DMS153 treated with DMSO at 0.1 percent for 48 hours (cell line): Measurements from ENCODE around the gene RNF2.
A peak's percentile ranks its signal among the peaks of the same experiment; 100 is the strongest.
"Not testable (repeated sequence)": the region's sequence is repeated elsewhere in the genome, so short reads cannot be mapped to it uniquely, and the experiment has no call there.

Source experiments
- DNase-seq: peaks from one replicate; lab custom pipeline; 2025; ENCODE audit not compliant: unreplicated experiment; lab: John Stamatoyannopoulos, UW

RNF2 gene

DNA sequence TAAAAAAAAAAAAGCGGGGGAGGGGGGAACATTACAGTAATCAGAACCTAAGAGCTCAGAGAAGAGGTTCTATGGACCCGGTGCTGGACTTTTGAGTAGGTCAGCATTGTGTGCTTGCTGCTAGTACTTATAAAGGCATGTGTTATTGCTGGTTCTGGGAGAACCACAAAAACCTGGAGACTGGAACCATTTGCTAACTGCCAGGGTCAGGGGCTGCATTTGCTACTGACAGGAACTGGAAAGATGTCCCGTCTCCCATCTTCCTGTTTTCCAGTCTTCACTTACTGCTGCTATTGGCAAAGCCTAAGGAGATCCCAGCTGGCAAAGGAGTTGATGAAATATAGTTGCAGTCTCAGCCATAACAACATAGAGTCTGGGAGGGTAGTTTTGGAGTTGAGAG, 4.3 kb downstream of the RNF2 start:
- DNase-seq, result no peak

DNA sequence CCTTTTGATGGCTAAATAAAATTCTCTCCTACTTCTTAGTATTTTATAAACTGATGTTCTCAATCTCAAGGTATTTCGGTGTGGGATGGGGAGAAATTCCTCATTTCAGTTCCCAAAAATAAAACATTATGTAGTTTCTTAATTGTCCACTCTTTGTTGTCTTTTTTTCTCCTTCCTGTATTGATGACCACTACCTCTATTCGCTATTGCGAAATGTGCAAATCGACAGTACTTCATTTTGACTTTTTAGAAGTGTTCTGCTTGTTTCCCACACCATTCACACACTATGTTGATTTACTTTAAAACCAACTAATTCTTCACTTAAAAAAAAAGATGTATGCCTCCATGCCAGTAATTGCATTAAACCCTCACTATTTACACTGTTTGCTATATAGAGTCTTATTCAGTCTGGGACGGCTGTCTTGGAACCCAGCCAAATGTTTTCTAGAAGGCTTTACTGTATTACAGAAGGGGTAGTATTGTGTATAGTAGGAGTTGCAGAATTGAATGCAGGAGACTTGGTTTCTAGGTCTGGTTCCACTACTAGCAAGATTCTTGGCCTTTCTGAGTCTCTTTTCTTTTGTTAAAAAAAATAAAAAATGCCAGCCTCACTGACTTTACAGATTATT, 5.6 kb downstream of the RNF2 start:
- peak; percentile 24 for DNase-seq

DNA sequence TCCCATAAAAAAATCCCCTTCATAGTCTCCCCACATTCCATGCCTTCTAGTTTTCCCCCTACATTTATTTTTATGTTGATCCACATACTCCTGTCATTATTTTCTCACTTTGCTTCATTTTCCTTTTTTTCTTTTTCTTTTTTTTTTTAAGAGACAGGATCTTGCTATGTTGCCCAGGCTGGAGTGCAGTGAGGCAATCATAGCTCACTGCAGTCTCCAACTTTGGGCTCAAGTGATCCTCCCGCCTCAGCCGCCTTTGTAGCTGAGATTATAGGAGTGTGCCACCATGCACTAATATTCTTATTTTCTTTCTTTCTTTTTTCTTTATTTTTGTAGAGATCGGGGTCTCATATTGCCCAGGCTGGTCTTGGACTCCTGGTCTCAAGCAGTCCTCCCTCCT, 7.8 kb downstream of the RNF2 start:
- DNase-seq, result no peak

DNA sequence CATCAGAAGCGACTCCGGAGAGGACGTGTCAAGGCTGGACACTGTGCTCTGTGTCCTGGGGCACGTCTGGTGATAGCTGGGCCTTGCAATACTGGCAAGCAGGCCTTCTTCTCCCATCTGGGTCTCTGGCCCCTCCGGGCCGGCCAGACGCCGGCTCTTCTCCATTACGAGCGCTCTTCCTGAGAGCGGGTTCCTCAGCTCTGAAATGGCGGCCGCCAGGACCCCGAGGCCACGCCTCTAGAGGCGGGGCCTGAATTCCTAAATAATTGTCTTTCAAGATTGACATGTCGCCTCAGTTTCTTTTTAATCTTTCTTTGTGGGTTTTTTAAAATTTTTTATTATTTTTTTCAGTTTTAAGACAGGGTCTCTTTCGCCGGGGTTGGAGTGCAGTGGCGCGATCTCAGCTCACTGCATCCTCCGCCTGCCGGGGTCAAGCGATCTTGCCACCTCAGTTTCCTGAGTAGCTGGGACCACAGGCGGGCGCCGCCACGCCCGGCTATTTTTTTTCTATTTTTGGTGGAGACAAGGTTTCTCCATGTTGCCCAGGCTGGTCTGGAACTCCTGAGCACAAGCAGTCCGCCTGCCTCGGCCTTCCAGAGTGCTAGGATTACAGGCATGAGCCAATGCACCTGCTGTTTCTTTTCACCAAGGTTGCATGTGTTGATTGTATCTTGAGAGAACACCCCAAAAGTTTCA, 9.2 kb downstream of the RNF2 start:
- DNase-seq, result no peak

DNA sequence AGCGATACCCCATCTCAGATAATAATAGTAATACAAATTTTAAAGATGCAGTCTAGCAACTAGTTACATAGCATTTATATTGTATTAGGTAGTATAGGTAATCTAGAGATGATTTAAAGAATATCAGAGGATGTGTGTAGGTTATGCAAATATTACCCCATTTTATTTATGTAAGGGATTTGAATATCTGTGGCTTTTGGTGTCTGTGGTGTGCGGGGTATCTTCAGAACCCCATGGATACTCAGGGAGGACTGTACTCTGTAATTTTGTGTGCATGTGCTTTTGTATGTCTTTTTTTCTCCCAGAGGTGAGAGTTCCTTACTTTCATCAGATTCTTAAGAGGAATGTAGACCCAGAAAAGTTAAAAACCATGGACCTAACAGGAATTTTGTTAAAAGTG, 12.8 kb downstream of the RNF2 start:
- DNase-seq, result no peak

DNA sequence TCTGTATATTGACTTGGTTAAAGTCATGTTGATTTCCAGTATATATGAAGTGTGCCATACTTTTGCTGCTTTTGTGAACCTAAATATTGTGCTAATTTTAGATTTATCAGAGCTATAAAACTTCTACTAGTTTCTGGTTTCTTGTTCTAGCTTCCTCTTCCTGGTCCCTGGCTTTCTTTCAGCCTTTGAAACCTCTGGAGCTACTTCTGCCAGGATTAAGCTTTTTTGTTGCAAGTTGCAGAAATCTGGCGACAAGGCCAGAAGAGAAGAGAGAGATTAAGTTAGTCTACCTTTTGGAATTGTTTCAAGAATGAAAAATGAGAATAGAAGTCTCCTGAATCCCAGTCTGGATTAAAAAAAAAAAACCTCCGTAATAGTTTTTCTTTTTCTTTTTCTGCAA, 13.5 kb downstream of the RNF2 start:
- no peak for DNase-seq

DNA sequence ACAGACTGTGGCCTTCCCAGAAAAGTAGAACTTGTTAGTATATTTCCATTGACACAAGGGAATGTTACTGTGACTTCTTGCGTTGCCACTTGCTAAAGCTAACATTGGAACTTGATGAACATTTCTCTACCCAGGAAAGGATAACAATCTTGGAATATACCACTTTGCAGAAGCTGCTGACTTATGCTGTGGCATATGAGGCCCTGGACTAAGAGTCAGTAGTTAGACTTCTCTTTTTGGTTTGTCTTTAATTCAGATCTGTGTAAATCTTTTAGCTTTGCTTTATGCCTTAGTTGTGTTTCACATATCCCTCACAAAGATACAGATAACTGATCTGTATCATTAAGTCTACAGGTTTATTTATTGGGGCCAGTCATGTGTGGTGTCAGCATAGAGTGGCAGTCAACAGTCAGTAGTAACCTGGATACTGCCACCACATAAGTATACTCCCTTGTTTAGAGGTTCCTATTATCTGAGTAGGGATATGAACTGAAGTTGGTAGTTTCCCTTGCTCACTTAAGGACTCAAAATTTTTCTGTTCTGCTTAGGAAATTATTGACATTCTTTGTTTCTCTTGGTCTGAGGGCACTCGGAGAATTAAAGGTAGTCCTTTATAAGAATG, 14.7 kb downstream of the RNF2 start:
- no peak for DNase-seq

DNA sequence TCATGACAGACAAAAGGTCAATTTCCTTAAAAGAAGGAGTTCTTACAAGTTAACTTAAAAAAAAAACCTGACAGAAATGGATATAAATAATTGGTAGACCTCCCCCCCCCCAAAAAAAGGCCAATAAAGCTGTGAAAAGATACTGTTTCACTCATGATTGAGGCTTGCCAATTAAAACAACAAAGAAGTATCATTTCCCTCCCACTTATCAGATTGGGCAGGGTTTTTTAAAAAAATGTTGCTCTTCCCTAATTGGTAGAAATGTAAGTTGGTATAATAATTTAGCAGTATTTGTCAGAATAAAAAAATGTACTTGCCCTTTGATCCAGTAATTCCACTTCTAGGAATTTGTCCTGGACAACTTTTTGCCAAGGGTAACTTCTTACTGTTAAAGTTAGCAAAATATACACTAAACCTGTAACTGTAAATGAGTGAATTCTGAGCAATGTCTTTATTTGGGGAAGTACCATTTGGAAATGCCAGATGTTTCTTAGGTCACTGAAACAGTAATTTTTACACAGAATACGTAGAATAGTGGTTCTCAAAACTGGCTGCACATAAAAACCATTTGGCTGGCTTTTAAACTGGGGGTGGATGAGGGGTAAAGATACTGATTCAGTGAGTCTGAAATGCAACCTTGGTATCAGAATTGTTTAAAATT, 17.5 kb downstream of the RNF2 start:
- no peak for DNase-seq

DNA sequence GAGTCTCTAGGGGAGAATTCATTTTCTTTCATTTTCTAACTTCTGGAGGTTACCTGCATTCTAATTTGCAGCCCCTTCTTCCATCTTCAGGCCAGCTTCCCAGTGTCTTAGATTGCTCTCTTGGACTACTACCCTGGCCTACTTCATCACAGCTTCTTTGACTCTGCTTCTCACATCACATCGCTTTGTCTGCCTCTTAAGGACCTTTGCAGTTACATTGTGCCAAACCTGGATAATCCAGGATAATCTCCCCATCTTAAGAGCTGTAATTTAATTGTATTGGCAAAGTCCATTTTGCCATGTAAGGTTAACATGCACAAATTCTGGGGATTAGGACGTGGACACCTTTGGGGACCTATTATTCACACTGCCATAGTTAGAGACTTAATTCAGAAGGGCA, 18.4 kb downstream of the RNF2 start:
- DNase-seq, result no peak

DNA sequence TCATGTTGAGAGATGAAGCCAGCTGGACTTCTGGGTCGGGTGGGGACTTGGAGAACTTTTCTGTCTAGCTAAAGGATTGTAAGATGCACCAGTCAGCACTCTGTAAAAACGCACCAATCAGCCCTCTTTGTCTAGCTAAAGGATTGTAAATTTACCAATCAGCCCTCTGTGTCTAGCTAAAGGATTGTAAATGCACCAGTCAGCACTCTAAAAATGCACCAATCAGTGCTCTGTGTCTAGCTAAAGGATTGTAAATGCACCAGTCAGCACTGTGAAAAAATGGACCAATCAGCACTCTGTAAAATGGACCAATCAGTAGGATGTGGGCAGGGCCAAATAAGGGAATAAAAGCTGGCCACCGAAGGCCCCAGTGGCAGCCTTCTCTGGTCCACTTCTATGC, 19.6 kb downstream of the RNF2 start:
- not testable (repeated sequence) for DNase-seq

DNA sequence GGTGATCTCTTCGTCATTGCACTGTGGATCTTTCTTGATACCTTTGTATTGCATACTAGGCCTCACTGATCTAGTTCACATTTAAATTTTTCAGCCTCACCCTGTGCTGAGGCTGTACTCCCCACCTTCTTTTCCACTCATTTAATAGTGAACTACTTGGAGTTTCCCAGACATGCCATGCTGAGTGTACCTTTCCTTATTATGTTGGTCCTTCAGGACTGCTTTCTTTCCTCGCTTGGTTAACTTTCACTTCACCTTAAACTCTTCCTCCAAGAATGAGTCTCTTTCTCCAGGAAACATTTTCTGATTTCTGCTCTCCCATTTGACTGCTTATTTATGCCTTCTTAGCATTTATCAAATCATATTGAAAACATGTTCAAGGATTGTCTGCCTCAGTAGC, 20.8 kb downstream of the RNF2 start:
- no peak for DNase-seq

DNA sequence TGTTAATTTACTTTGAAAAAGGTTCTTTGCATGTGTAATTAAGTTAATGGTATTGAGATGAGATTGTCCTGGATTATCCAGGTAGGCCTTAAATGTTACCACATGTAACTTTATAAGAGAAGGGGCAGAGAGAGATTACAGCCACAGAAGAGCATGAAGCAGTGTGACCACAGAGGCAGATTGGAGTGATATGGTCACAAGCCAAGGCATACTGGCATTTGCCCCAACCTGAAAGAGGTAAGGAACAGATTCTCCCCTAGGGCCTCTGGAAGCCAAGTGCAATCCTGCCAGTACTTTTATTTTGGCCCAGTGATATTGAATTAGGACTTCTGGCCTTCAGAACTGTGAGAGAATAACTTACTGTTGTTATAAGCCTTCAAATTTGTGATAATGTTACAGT, 23.0 kb downstream of the RNF2 start:
- DNase-seq, result no peak

DNA sequence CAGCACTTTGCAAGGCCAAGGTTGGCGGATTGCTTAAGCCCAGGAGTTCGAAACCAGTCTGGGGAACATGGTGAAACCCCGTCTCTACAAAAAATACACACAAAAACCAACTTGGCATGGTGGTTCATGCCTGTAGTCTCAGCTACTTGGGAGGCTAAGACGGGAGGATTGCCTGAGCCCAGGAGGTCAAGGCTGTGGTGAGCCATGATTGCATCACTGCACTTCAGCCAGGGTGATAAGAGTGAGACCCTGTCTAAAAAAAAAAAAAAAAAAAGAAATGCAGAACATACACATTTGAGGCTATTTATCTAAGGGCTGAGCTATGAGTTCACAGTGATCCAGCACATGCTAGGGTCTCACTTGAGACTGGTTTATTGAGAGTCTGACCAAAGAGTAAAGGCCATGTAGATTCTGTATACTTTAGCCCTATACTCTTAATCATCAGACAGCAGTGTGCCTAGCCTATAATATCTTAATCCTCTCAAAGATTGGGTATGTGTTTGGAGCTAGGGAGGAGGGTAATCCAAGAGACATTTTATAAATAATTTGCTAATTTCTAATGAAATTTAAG, 23.9 kb downstream of the RNF2 start:
- no peak for DNase-seq

DNA sequence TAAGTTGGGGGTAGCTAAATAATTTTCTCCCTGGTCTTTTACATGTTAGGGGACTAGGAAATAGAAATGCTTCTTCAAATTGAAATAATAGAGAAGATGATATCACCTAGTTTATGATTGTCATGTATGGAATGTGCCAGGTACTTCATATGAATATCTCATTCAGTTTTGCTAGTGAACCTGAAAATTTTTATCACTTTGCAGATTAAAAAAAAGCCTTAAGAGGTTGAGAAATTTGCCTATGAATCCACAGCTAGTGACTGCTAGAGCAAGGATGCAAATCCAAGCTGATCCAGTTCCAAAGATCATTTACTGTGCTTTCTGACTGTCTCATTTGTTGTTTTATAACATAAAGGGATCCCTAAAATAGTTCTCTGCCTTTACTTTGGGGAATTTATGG, 24.7 kb downstream of the RNF2 start:
- DNase-seq, result no peak

DNA sequence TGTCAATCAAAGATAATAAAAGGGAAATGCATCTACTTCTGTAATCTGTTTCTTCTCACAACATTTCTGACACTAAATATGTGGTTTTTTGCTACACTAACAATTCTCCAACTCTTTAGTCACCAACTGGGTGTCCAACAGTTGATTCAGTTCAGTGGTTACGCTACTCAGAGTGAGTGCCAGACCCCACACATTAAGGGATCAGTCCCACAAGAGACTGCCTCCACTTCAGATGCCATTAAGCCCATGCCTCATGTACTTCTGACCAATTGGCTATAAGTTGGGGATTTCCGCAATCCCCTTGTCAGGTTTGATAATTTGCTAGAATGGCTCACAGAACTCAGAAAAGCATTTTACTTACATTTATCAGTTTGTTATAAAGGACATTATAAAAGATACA, 28.4 kb downstream of the RNF2 start:
- no peak for DNase-seq

DNA sequence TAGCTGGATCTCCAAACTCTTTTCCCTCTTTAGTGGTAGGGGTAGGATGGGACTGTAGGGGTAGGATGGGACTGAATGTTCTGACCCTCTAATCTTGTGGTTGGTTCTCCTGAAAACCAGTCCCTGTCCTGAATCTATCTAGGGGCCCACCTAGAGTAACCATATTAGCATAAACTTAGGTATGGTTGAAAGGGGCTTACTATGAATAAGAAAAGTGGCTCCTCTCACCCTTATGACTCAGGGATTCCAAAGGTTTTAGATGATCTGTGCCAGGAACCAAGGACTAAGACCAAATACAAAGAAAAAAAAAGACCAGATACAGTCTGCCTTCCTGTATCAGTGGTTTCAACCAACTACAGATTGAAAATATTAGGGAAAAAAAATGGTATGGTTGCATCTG, 28.9 kb downstream of the RNF2 start:
- no peak for DNase-seq

DNA sequence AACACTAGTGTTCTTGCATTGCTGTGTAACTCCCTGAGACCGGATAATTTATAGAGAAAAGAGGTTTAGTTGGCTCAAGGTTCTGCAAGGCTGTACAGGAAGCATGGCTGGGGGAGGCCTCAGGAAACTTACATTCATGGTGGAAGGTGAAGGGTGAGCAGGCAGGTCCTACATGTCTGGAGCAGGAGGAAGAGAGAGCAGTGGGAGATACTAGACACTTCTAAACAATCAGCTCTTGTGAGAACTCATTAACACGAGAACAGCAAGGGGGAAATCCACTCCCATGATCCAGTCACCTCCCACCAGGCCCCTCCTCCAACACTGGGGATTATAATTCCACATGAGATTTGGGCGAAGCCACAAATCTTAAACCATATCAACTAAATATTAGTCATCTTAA, 30.1 kb downstream of the RNF2 start:
- no peak for DNase-seq

DNA sequence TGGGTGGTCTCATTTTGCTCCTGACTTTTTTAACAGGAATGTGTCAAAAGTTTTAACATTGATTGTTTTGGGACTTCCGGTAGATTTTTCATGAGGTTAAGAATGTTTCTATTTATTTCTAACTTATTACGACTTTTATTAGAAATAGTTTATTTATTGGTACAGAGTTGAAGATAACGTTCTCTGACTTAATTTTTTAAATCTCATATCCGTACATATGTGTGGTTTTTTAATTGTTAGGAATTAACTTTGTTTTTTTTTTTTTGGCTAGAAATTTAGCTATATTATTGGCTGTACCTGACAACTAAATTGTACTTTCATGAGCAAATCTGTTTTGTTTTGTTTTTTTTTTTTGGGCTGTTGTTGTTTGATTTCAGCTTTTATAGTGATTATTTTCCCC, 32.0 kb downstream of the RNF2 start:
- DNase-seq, result no peak

DNA sequence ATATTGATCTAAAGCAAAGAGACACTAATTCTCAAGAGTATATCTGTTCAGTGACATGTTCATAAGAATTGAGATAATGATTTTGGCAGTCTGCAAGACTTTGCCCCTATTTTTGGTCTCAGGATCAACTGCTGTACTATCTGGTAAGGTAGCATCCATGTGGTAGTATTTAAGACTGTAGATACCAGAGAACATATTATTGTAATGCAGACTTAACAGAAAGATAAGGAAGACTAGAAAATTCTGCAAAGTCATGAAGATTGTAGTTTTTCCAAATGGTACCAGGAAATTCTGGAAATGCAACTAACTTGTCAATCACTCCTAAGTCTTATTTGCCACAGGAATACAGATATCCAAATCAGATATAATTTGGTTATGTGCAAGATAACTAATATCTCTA, 35.1 kb downstream of the RNF2 start:
- no peak for DNase-seq

DNA sequence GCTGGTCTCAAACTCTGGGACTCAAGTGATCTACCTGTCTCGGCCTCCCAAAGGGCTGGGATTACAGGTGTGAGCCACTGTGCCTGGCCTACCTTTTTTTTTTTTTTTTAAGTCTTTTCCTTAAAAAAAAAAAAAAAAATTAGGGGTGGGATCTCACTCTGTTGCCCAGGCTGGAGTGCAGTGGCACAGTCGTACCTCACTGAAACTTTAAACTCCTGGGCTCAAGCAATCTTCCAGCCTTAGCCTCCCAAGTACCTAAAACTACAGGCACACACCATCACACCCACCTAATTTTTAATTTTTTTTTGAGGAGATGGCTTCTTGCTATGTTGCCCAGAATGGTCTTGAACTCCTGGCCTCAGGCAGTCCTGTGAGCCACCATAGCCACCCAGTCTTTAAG, 38.5 kb downstream of the RNF2 start:
- no peak for DNase-seq

DNA sequence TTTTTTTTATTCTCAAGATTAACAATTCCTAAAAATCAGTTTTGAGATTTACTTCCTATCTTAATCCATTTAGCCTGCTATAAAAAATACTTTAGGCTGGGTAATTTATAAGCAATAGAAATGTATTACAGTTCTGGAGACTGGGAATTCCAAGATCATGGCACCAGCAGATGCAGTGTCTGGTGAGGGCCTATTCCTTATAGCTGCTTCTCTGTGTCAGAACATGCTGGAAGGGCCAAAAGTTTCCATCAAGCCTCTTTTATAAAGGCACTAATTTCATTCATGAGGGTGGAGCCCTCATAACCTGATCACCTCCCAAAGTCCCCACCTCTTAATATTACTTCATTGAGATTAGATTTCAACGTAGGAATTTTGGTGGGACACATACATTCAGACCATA, 41.7 kb downstream of the RNF2 start:
- no peak for DNase-seq

DNA sequence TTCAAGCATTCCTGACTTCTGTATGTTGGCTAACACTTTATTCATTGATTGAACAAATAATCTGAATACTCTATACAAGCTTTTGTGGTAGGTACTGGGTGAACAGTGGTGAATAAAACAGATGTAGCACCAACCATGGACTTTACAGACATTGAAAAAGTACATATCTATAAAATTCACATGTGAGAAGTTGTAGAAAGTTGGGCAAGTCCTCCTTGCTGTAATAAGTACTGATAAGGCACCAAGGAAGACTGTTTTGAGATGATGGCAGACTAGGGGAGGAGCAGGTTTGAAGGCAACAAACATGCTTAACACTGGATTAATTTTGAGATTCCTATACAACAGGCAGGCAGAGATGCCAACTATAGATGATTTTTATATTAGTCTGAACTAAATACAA, 42.4 kb downstream of the RNF2 start:
- no peak for DNase-seq
